Renal pelvis (tissue), 12 donors: ENCODE results near the gene WAS. TPM values are rescaled to one million over a fixed set of nuclear protein-coding genes. Genes with fewer than 3 reads are reported as not detected.
"Not testable (repeated sequence)": the region's sequence is repeated elsewhere in the genome, so short reads cannot be mapped to it uniquely, and the experiment has no call there.

Source experiments
- DNase-seq: peaks from one replicate; pipeline ENCODE4 v3.0.0-alpha.2; 2013
- long read RNA-seq, 16 experiments: transcript quantifications; one replicate each; lab custom pipeline, GENCODE V29; 2026
- polyA plus RNA-seq, 3 donors: library from polyadenylated mRNA; unstranded; fragments of 120-200 nt; gene quantifications; one replicate each; pipeline ENCODE4 v1.2.1, GENCODE V29; 2013; ENCODE audit not compliant: insufficient read length in 3 of 3

Gene WAS
- polyA plus RNA-seq = 1 to 10 TPM; 2.7 to 4.9 (median 4.0) TPM
- long read RNA-seq, donor 1 = 0 reads
- long read RNA-seq, donor 2, partial matches to known transcripts = 0 of 1 reads
- long read RNA-seq, donor 2, other reads (novel, unspliced or antisense) = 0 of 1 reads
- long read RNA-seq, donor 3 = 0 reads
- long read RNA-seq, donor 4 = 0 reads
- long read RNA-seq, donor 5 = 0 reads
- long read RNA-seq, donor 6, partial matches to known transcripts = 0 of 2 reads
- long read RNA-seq, donor 6, other reads (novel, unspliced or antisense) = 0 of 2 reads
- long read RNA-seq, donor 7, partial matches to known transcripts = 10 of 10 reads
- long read RNA-seq, donor 7, other reads (novel, unspliced or antisense) = 0 of 10 reads
- long read RNA-seq, donor 8 = 0 reads
- long read RNA-seq, donor 9 = 0 reads
- long read RNA-seq, donor 10, partial matches to known transcripts = 9 of 9 reads
- long read RNA-seq, donor 10, other reads (novel, unspliced or antisense) = 0 of 9 reads
- long read RNA-seq, donor 11 = 0 reads
- long read RNA-seq, donor 12 = 0 reads
- long read RNA-seq, donor 13 = 0 reads
- long read RNA-seq, donor 14 = 0 reads
- long read RNA-seq, donor 15, partial matches to known transcripts = 0 of 1 reads
- long read RNA-seq, donor 15, other reads (novel, unspliced or antisense) = 0 of 1 reads
- long read RNA-seq, donor 16, partial matches to known transcripts = 0 of 1 reads
- long read RNA-seq, donor 16, other reads (novel, unspliced or antisense) = 0 of 1 reads

GRCh38 chrX:48683411-48683982 lies at the start of gene WAS:
TSS of gene WAS (plus strand) at chrX:48683799. CDS start at chrX:48683854, 55 bp downstream.
- no peak for DNase-seq

- no peak for DNase-seq
Observed at GRCh38 chrX:48636301-48636700, 47.3 kb upstream of the WAS start.

GRCh38 chrX:48636776-48637175 lies 46.8 kb upstream of the WAS start:
- DNase-seq = no peak

GRCh38 chrX:48645669-48646068 lies 37.9 kb upstream of the WAS start:
- no peak for DNase-seq

- DNase-seq = peak; percentile 37
Observed at GRCh38 chrX:48648336-48648751, 35.3 kb upstream of the WAS start.

GRCh38 chrX:48649102-48649501 lies 34.5 kb upstream of the WAS start:
- DNase-seq = no peak

- not testable (repeated sequence) for DNase-seq
Observed at GRCh38 chrX:48652055-48652579, 31.5 kb upstream of the WAS start.

- not testable (repeated sequence) for DNase-seq
Observed at GRCh38 chrX:48654746-48655145, 28.9 kb upstream of the WAS start.

- not testable (repeated sequence) for DNase-seq
Observed at GRCh38 chrX:48659686-48660085, 23.9 kb upstream of the WAS start.

- DNase-seq = no peak
Observed at GRCh38 chrX:48663241-48663640, 20.4 kb upstream of the WAS start.

- no peak for DNase-seq
Observed at GRCh38 chrX:48664156-48664555, 19.4 kb upstream of the WAS start.

- DNase-seq = no peak
Observed at GRCh38 chrX:48665991-48666390, 17.6 kb upstream of the WAS start.

GRCh38 chrX:48666649-48667048 lies 16.9 kb upstream of the WAS start:
- DNase-seq = no peak

GRCh38 chrX:48667509-48667908 lies 16.1 kb upstream of the WAS start:
- no peak for DNase-seq

- DNase-seq = not testable (repeated sequence)
Observed at GRCh38 chrX:48668187-48668586, 15.4 kb upstream of the WAS start.

- DNase-seq = peak; percentile 86
Observed at GRCh38 chrX:48676106-48676892, 7.3 kb upstream of the WAS start.

- DNase-seq = no peak
Observed at GRCh38 chrX:48676893-48677270, 6.7 kb upstream of the WAS start.

GRCh38 chrX:48677516-48677915 lies 6.1 kb upstream of the WAS start:
- DNase-seq = peak; percentile 42

GRCh38 chrX:48680467-48680866 lies 3.1 kb upstream of the WAS start:
- DNase-seq = not testable (repeated sequence)

GRCh38 chrX:48680925-48681324 lies 2.7 kb upstream of the WAS start:
- not testable (repeated sequence) for DNase-seq

- no peak for DNase-seq
Observed at GRCh38 chrX:48681539-48682183, 1.9 kb upstream of the WAS start.
